ENCODE data around the gene FXYD6.

- TF ChIP-seq CTCF (IDR thresholded peaks at IDR 0.05; ENCODE audit: insufficient read depth, low read depth, low read length) (no peak), EZH2 (IDR thresholded peaks at IDR 0.05; ENCODE audit: insufficient read depth, low read length) (no peak)
Measured at GRCh38 chr11:117841551-117842031, 34.9 kb downstream of the FXYD6 start.
